IPS-15b (cell line): ENCODE results near the gene ZNF711.
"Not testable (repeated sequence)": the region's sequence is repeated elsewhere in the genome, so short reads cannot be mapped to it uniquely, and the experiment has no call there.

Experiments
- H3K27me3 ChIP-seq: one replicate; pipeline ENCODE4 v1.6.1; 2013; ENCODE audit warnings: low read length; ENCODE audit not compliant: control insufficient read depth, insufficient read depth
- H3K36me3 ChIP-seq: one replicate; pipeline ENCODE4 v1.6.1; 2013; ENCODE audit warnings: low read length; ENCODE audit not compliant: control insufficient read depth, insufficient read depth
- H3K4me1 ChIP-seq: one replicate; pipeline ENCODE4 v1.6.1; 2013; ENCODE audit warnings: mild to moderate bottlenecking, low read length; ENCODE audit not compliant: control insufficient read depth, insufficient read depth
- H3K4me3 ChIP-seq: one replicate; pipeline ENCODE4 v1.5.1; 2013; ENCODE audit warnings: low read depth, low read length
- H3K9ac ChIP-seq: one replicate; pipeline ENCODE4 v1.6.1; 2013; ENCODE audit warnings: low read depth, mild to moderate bottlenecking, low read length
- H3K9me3 ChIP-seq: one replicate; pipeline ENCODE4 v1.6.1; 2013; ENCODE audit warnings: mild to moderate bottlenecking, low read length; ENCODE audit not compliant: control insufficient read depth, insufficient read depth

Gene ZNF711

DNA sequence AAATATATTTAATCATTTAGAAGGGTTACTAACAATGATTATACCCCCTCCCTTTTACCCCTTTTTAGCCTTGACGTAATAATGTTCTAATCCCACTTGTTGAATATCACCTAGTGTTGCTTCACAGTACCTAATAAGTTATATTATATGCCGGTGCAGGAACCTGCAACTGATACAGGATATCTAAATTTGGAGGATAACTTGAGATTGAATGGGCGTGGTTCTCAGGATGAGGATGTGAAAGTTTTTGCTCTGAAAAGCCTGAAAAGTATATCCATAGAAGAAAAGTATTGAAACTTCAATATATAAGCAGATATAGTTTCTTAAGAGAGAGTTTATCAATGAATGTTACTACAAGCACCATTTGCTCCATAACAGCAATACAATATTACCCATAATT lies 59.8 kb downstream of the ZNF711 start:
- Histone ChIP-seq H3K36me3 (no peaks in the 10 kb centered on the region), H3K9ac (no peak overlapping the region), H3K4me1 (no peaks in the 10 kb centered on the region), H3K27me3 (no peaks in the 10 kb centered on the region), H3K9me3 (no peaks in the 10 kb centered on the region), H3K4me3 (no peak overlapping the region)

DNA sequence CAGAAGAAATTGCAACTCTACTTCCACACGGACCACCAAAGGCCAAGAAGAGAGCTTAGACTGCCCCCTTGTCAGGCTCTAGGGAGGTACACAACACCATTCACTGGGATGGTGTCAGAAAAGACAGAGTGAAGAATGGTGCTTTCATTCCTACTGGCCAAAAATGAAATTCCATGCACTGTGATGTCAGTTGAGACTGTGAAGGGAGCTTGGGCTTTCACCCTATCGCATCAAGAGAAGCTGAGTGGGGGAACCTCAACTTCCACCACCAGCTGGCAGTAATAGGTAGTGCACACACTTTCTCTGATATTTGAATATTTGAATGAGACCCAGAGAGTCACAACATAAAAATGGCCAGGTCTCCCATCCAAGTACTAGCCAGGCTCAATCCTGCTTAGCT lies 65.9 kb downstream of the ZNF711 start:
- H3K4me1 ChIP-seq, result no peaks in the 10 kb centered on the region
- H3K36me3 ChIP-seq, result no peaks in the 10 kb centered on the region
- no peaks in the 10 kb centered on the region for H3K27me3 ChIP-seq
- H3K4me3 ChIP-seq, result no peak overlapping the region
- H3K9ac ChIP-seq, result no peak overlapping the region
- H3K9me3 ChIP-seq, result no peaks in the 10 kb centered on the region

DNA sequence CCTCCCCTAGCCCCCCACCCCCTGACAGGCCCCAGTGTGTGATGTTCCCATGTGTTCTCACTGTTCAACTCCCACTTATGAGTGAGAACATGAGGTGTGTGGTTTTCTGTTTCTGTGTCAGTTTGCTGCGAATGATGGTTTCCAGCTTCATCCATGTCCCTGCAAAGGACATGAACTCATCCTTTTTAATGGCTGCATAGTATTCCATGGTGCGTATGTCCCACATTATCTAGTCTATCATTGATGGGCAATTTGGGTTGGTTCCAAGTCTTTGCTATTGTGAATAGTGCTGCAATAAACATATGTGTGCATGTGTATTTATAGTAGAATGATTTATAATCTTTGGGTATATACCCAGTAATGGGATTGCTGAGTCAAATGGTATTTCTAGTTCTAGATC lies 67.6 kb downstream of the ZNF711 start:
- H3K27me3 ChIP-seq, H3K9me3 ChIP-seq, H3K4me1 ChIP-seq, H3K9ac ChIP-seq, H3K4me3 ChIP-seq, H3K36me3 ChIP-seq: not testable (repeated sequence)
